Ovary (tissue), 3 donors: ENCODE results near the gene UTP4.

Source experiments
- CTCF ChIP-seq, 3 donors: fragments of 450-650 bp in 2 of 3; fragments of 200-600 bp in 1 of 3; IDR thresholded peaks; one replicate each; pipeline versions ENCODE4 v1.5.1 to v1.8.0; 2016 to 2022; ENCODE audit warnings: antibody characterized with exemption in 3 of 3, mild to moderate bottlenecking in 1 of 3
- EP300 ChIP-seq: sonication (generic); formaldehyde crosslinking; IDR thresholded peaks from one replicate; pipeline ENCODE4 v1.6.1; 2017; ENCODE audit warnings: antibody characterized with exemption
- POLR2A ChIP-seq: fragments of 450-650 bp; IDR thresholded peaks from one replicate; pipeline ENCODE4 v1.6.1; 2017; ENCODE audit warnings: antibody characterized with exemption, mild to moderate bottlenecking, moderate library complexity
- donor health status: DM: no; HTN: no; CAD: no.

- TF ChIP-seq CTCF (IDR thresholded peaks at IDR 0.05) = no peak
- no peak for TF ChIP-seq POLR2A
- no peak for TF ChIP-seq EP300
Measured at GRCh38 chr16:69209735-69210134, 77.3 kb downstream of the UTP4 start.
